ENCODE measurements around the gene ZSCAN2.
"Not testable (repeated sequence)": the region's sequence is repeated elsewhere in the genome, so short reads cannot be mapped to it uniquely, and the experiment has no call there.

ZSCAN2 gene

DNA sequence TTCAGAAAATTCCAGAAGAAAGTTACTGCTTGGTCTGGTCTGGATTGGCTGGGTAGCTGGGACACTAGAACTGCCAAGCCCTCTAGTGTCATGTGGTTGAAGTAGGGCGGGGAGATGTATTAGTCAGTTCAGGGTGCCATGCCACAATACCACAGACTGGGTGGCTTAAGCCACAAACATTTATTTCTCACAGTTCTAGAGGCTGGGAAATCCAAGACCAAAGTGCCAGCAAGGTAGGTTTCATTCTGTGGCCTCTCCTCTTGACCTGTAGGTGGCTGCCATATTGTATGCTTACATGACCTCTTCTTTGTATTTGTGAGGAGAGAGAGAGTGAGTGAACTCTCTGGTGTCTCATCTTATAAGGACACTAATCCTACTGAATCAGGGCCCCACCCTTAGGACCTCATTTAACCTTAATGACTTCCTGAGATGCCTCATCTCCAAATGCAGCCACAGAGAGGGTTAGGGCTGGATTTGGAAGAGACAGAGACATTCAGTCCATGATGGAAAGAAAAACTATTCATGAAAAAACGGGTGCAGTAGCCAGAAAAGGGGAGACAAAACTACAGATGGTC, 18.1 kb upstream of the ZSCAN2 start:
- TF ChIP-seq, protein P1, sequence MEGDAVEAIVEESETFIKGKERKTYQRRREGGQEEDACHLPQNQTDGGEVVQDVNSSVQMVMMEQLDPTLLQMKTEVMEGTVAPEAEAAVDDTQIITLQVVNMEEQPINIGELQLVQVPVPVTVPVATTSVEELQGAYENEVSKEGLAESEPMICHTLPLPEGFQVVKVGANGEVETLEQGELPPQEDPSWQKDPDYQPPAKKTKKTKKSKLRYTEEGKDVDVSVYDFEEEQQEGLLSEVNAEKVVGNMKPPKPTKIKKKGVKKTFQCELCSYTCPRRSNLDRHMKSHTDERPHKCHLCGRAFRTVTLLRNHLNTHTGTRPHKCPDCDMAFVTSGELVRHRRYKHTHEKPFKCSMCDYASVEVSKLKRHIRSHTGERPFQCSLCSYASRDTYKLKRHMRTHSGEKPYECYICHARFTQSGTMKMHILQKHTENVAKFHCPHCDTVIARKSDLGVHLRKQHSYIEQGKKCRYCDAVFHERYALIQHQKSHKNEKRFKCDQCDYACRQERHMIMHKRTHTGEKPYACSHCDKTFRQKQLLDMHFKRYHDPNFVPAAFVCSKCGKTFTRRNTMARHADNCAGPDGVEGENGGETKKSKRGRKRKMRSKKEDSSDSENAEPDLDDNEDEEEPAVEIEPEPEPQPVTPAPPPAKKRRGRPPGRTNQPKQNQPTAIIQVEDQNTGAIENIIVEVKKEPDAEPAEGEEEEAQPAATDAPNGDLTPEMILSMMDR (conservative IDR thresholded peaks at IDR 0.05; ENCODE audit: control insufficient read depth, insufficient read depth, low read depth, low read length): no peak
- DNase-seq (ENCODE audit: low read depth): peak; percentile 17
- no peak overlapping the region for H3K4me3 ChIP-seq (ENCODE audit: control insufficient read depth, low read depth, low read length)

DNA sequence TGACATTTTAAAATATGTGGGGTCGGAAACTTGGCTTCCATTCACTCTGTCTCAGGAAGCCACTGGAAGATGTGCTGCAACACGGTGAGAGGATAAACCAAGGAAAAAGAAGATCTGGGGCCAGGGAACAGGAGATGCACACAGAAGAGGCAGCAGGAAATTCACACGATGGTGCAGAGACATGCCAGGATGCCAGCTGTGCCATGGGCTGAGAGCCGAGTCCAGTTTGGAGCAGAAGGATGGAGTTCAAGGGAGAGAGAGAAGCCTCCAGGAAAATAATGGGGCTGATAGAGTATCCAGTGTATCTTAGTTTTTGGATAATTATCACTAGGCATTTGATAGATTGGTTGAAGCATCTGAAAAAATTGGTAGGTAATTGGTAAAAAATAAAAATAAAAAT, 16.9 kb upstream of the ZSCAN2 start:
- not testable (repeated sequence) for H3K4me3 ChIP-seq (ENCODE audit: control insufficient read depth, low read depth, low read length); DNase-seq (ENCODE audit: low read depth)

DNA sequence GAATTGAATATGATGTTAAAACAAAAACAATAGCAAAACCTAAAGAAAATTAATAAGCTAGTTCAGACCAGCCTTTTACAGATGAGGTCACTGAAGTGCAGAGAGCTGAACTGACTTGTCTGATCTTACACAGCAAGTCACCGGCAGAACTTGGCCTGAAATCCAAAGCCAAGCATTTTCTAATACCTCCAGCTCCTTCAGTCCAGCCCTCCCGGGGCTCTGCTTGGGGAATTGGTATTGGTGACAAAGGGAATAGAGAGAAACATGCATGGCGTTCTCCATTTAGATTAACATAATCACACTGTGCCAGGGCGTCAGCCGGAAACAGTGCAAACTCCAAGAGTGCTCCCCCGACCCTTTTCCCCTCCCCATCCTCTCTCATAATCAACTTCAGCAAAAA, 14.1 kb upstream of the ZSCAN2 start:
- TF ChIP-seq, protein P1 (conservative IDR thresholded peaks at IDR 0.05; ENCODE audit: control insufficient read depth, insufficient read depth, low read depth, low read length): no peak
- DNase-seq (ENCODE audit: low read depth): no peak
- no peak overlapping the region for H3K4me3 ChIP-seq (ENCODE audit: control insufficient read depth, low read depth, low read length)

DNA sequence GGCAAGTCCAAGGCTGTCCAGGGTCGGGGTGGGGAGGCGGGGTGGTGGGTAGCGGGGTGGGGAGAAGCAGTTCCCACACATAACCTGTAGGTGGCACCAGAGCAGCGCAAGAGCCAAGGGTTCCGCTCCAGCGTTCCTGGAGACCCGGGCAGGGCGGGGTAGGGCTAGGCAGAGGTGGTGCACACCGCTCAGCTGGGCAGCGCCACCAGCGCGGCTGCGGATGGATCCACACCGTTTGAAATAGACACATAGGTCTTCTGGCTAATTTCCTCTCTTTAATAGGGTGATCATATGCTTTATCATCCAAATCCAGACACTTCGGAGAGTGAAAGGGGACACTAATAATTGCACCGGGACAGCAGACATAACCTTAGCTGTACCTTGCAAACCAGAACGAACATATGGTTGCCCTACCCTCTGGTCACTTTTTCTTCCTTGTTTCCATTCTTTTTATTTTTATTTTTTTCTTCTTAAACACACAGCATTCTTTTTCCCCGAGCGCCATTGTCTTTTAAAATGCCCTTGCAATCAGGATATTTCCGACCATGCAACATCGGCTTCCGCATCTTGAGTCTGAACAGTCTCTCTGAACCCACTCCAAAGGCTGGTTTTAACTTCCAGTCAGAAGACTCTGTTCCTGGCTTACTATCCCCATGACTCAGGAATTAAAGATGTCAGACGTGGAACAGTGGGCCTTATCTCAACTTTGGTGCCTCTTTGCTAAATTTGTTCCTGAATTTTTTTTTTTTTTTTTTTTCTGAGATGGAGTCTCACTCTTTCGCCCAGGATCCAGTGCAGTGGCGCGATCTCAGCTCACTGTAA, 12.5 kb upstream of the ZSCAN2 start:
- TF ChIP-seq, protein P1 (conservative IDR thresholded peaks at IDR 0.05; ENCODE audit: control insufficient read depth, insufficient read depth, low read depth, low read length): peak; percentile 63
- H3K4me3 ChIP-seq (ENCODE audit: control insufficient read depth, low read depth, low read length): peak overlapping the region; percentile 50
- peak; percentile 77 for DNase-seq (ENCODE audit: low read depth)

DNA sequence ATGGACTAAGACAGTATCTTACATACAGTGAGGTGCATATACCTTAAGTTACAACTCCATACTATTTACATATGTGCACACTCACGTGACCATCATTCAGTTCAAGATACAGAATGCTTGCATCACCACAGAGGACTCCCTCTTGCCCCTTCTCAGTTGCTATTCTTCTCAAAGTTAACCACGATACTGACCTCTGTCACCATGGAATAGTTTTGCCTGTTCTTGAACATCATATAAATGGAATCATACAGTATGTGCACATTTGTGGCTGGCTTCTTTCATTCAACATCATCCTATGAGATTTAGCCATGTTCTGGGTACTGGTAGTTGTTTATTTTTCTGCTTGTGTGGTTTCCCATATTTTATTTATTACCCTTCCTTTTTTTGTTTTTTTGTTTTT, 10.4 kb upstream of the ZSCAN2 start:
- H3K4me3 ChIP-seq (ENCODE audit: control insufficient read depth, low read depth, low read length): no peak overlapping the region
- DNase-seq (ENCODE audit: low read depth): no peak
- TF ChIP-seq, protein P1 (conservative IDR thresholded peaks at IDR 0.05; ENCODE audit: control insufficient read depth, insufficient read depth, low read depth, low read length): no peak

DNA sequence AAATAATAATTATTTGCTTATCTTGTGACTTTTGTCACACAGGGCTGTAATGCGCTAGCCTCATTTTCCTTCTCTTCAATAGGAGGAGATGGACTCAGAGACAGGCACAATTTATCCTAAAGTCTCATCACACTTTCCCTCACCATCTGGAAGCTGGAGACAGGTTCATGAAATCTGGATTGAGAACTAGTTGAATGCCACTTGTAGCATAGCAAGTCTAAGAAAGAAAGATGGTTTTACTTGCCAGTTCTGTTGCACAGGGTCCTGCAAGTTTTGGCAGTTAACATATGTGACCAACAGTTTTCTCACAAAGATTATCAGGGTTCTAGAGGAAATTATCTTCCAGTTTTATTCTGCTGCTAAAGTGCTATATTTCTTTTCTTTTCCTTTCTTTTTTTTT, 9.0 kb upstream of the ZSCAN2 start:
- H3K4me3 ChIP-seq (ENCODE audit: control insufficient read depth, low read depth, low read length): no peak overlapping the region
- DNase-seq (ENCODE audit: low read depth): no peak
- TF ChIP-seq, protein P1 (conservative IDR thresholded peaks at IDR 0.05; ENCODE audit: control insufficient read depth, insufficient read depth, low read depth, low read length): no peak

DNA sequence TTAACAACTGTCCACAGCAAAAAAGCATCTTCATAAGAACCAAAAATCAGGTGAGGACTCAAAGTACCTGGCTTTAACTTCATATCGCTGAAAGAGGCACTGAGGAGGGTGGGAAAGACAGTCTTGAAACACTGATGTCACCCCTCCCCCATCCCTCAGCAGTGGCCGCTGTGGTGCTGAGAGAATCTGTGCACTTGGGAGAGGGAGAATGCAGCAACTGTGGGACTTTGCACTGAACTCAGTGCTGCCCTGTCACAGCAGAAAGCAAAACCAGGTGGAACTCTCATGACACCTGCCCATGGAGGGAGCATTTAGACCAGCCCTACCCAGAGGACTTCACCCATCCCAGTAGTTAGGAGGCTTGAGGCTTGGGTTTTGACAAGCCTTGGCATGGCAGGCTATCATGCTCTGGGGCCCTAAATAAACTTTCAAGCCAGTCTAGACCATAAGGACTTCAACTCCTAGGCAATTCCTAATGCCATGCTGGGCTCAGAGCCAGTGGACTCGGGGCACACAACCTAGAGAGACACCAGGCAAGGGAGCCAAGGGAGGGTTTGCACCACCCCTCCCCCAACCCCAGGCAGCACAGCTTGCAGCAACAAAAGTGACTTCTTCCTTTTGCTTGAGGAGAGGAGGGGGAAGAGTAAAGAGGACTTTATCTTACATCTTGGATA, 6.1 kb upstream of the ZSCAN2 start:
- H3K4me3 ChIP-seq (ENCODE audit: control insufficient read depth, low read depth, low read length): no peak overlapping the region
- TF ChIP-seq, protein P1 (conservative IDR thresholded peaks at IDR 0.05; ENCODE audit: control insufficient read depth, insufficient read depth, low read depth, low read length): no peak
- no peak for DNase-seq (ENCODE audit: low read depth)
